ENCODE measurements around the gene GNAS-AS1.
"Not testable (repeated sequence)": the region's sequence is repeated elsewhere in the genome, so short reads cannot be mapped to it uniquely, and the experiment has no call there.

GNAS-AS1 gene

DNA sequence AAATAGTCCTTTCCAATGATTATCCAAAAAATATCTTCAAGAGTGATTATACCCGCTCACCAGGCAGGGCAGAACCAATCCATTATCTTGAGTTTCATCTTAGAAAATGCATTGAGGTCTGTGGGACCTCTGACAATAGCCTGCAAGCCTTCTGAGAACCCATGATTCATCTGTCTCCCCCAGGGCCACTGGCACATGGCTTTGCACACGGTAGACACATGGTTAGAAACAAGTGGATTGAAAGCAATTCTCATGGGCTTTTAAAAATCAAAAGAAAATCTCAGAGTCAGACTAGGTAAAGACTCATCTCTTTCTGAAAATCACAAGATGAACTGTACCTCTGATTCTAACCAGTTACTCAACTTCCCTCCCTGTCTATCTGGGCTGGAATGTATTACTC lies 15.5 kb downstream of the GNAS-AS1 start:
- no peak for DNase-seq (ENCODE audit: low read depth)

GRCh38 chr20:58833921-58834320 lies 16.8 kb downstream of the GNAS-AS1 start:
- DNase-seq (ENCODE audit: low read depth) = no peak

- DNase-seq (ENCODE audit: low read depth) = no peak
Measured at GRCh38 chr20:58832457-58832856, 18.2 kb downstream of the GNAS-AS1 start.

- DNase-seq (ENCODE audit: low read depth) = no peak
Measured at GRCh38 chr20:58829531-58829941, 21.2 kb downstream of the GNAS-AS1 start.

GRCh38 chr20:58828804-58829203 lies 21.9 kb downstream of the GNAS-AS1 start:
- DNase-seq (ENCODE audit: low read depth) = not testable (repeated sequence)

GRCh38 chr20:58828136-58828535 lies 22.6 kb downstream of the GNAS-AS1 start:
- no peak for DNase-seq (ENCODE audit: low read depth)

GRCh38 chr20:58826271-58826670 lies 24.4 kb downstream of the GNAS-AS1 start:
- DNase-seq (ENCODE audit: low read depth) = no peak

DNA sequence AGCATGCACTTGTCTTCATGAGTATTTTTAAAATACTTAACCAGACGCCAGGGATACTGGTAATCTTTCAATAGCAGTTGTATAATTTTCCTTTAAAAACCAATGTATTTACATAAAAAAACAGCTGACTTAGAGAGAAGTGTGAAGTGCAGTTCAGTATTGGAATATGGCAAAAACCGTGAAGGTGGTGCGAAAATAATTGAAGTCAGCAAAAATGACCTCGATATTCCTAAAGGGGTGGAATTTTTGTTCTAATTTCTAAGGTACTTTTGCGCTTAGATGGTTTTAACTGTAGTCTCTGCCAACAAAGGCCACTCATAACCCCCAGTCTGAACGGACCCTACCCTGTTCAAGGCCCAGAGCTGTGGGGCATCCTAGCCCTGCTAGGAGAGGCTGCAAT lies 25.3 kb downstream of the GNAS-AS1 start:
- DNase-seq (ENCODE audit: low read depth) = no peak

GRCh38 chr20:58824843-58825242 lies 25.9 kb downstream of the GNAS-AS1 start:
- DNase-seq (ENCODE audit: low read depth) = no peak

GRCh38 chr20:58822748-58823730 lies 27.7 kb downstream of the GNAS-AS1 start:
- DNase-seq (ENCODE audit: low read depth) = no peak

DNA sequence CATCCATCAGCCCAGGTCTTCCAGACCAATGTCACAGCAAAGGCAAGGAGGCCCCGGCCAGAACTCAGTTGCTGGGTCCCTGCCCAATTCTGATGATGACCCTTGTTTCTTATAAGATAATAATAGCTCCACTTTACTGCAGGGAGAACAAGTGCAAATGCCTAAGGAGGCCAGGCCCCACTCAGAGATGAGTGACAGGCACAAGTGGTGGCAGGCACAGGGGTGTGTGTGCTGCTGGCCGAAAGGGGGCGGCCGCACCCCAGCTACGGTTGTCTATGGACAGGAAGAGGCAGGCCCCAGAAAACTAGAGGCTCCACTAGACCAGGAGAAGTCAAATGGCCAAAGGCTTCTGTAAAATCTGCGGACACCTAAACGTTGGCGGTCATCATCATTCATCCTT lies 28.6 kb downstream of the GNAS-AS1 start:
- no peak for DNase-seq (ENCODE audit: low read depth)

DNA sequence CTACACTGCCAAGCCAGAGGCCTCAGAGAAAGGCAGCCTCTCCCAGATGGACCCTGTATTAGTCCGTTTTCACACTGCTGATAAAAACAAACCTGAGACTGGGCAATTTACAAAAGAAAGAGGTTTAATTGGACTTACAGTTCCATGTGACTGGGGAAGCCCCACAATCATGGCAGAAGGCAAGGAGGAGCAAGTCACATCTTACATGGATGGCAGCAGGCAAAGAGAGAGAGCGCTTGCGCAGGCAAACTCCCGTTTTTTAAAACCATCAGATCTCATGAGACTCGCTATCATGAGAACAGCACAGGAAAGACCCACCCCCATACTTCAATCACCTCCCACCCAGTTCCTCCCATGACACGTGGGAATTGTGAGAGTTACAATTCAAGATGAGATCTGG lies 30.2 kb downstream of the GNAS-AS1 start:
- DNase-seq (ENCODE audit: low read depth) = not testable (repeated sequence)

GRCh38 chr20:58819921-58820320 lies 30.8 kb downstream of the GNAS-AS1 start:
- DNase-seq (ENCODE audit: low read depth) = no peak

- no peak for DNase-seq (ENCODE audit: low read depth)
Measured at GRCh38 chr20:58818586-58819285, 32.0 kb downstream of the GNAS-AS1 start.

DNA sequence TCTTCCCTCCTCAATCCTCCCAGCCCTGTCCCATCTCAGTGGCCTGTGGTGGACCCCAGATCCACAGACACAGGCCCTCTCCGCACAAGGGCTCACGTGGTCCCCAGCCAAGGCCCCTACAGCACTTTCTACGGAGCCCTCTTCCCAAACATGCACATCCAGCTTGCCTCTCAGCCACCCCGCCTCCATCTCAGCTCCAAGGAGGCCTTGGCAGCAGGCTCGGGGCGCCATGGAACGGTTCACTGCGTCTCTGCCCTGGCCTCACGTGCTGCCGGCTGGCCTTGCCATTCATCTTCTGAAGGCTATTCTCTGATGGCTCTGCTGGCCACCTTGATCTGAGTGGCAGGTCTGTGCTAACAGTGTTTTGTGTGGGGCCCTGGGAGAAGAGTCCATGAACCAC lies 33.0 kb downstream of the GNAS-AS1 start:
- DNase-seq (ENCODE audit: low read depth) = no peak

DNA sequence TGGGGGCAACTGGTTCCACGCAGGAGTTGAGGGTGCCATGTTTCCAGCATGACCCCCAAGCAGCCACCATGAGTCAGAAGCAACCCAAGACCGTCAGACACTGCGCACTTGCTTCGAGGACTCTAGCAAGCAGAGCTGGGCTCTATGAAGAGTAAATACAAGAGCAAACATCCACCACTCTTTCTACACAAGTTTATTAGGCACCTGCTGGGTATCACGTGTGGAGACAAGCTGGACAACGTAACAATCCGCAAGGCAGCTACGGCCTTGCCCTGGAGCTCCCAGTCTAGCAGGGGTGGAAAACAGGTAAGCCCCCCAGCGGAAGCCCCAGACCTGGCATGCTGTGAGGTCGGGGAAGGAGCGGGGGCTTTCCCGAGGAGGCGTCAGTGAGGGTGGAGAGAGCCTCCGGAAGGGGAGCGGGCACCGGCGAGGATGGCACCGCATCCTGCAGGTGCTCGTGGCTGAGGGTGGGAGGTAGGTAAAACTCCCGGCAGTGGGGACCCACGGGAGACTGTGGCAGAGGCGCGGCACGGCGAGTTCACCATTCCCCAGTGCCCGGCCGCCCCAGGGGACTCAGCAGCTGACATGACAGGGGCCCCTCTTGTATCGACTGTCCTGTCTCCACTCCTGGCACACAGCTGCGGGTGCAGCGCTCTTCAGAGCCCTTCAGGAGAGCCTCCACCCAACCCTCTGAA lies 33.6 kb downstream of the GNAS-AS1 start:
- no peak for DNase-seq (ENCODE audit: low read depth)

DNA sequence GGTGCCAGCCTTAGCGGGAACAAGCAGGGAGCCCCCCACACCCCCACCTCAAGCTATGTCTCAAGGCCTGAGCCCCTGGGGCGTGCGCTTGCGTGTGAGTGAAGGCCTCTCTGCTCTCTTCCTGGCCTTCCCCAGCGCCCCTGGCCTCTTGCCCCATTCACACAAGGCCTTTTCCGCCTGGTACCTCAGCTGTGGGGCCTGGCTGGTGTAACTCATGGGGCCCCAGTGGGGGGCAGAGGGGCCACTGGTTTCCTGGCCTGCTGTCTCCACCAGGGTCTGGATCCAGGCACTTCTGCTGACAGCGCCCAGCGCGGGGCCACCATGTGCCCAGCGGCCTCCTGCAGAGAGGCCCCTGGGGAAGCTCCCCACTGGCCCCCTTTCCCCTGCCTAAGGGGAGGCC lies 34.7 kb downstream of the GNAS-AS1 start:
- DNase-seq (ENCODE audit: low read depth) = no peak

- DNase-seq (ENCODE audit: low read depth) = no peak
Measured at GRCh38 chr20:58815448-58815847, 35.3 kb downstream of the GNAS-AS1 start.

GRCh38 chr20:58813369-58813768 lies 37.3 kb downstream of the GNAS-AS1 start:
- DNase-seq (ENCODE audit: low read depth) = no peak

GRCh38 chr20:58811334-58811733 lies 39.4 kb downstream of the GNAS-AS1 start:
- DNase-seq (ENCODE audit: low read depth) = no peak

- no peak for DNase-seq (ENCODE audit: low read depth)
Measured at GRCh38 chr20:58810879-58811250, 39.8 kb downstream of the GNAS-AS1 start.

DNA sequence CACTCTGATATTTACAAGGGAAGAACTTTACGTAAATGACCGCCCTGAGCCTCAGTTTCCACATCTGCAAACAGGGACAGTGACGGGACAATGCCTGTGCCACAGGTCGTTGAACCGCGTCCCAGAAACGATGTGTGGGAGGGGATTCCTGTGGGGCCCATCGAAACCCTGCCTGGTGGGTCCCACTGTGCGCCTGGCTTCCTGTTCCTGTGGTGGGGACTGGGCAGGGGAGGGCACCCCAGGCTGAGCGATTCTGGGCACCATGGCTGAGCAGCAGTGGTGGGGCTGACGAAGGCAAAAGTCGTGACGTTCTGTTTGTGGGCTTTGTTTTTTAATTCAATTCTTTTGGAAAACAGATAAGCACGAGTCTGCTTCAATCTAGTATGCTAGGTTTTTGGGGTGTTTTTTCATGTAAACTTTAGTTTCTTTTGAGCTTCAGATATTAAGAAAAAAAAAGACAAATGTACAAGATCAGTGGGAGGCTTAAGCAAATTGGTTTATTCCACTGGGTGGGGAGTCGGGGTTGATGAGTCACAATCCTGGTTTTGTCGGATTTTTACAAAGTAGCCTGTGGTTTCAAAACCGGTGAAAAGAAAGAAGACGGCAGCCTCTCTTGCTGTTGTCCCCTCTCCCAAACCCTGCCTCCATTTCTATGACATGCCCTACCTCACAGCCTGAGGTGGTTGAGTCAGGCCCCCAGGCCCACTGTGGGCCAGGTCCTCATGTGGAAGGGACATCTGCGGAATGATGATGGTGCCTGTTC lies 40.4 kb downstream of the GNAS-AS1 start:
- no peak for DNase-seq (ENCODE audit: low read depth)
